ENCODE data around the gene ERBB2. TPM values are rescaled to one million over a fixed set of nuclear protein-coding genes. Genes with fewer than 3 reads are reported as not detected.
"Not testable (repeated sequence)": the region's sequence is repeated elsewhere in the genome, so short reads cannot be mapped to it uniquely, and the experiment has no call there.

ERBB2 gene
- total RNA-seq, 1 donor from 2014 or later = 20.1 TPM

GRCh38 chr17:39742126-39742855, 42.4 kb downstream of the ERBB2 start:
- no peak for DNase-seq (ENCODE audit: extremely low read depth, low read depth, low spot score)

GRCh38 chr17:39742856-39743436, 43.1 kb downstream of the ERBB2 start:
- no peak for DNase-seq (ENCODE audit: extremely low read depth, low read depth, low spot score)

GRCh38 chr17:39744075-39744835, 44.4 kb downstream of the ERBB2 start:
- no peak for DNase-seq (ENCODE audit: extremely low read depth, low read depth, low spot score)

GRCh38 chr17:39744836-39745215, 45.0 kb downstream of the ERBB2 start:
- DNase-seq (ENCODE audit: extremely low read depth, low read depth, low spot score) = no peak

- no peak for DNase-seq (ENCODE audit: extremely low read depth, low read depth, low spot score)
These were observed 45.7 kb downstream of the ERBB2 start for GRCh38 chr17:39745335-39746144.

- no peak for DNase-seq (ENCODE audit: extremely low read depth, low read depth, low spot score)
These were observed 46.2 kb downstream of the ERBB2 start for GRCh38 chr17:39746145-39746461.

GRCh38 chr17:39747745-39748144, 47.9 kb downstream of the ERBB2 start:
- no peak for DNase-seq (ENCODE audit: extremely low read depth, low read depth, low spot score)

- not testable (repeated sequence) for DNase-seq (ENCODE audit: extremely low read depth, low read depth, low spot score)
These were observed 48.7 kb downstream of the ERBB2 start for GRCh38 chr17:39748444-39749034.

- no peak for DNase-seq (ENCODE audit: extremely low read depth, low read depth, low spot score)
These were observed 50.5 kb downstream of the ERBB2 start for GRCh38 chr17:39750131-39751015.

GRCh38 chr17:39751016-39751543, 51.2 kb downstream of the ERBB2 start:
- DNase-seq (ENCODE audit: extremely low read depth, low read depth, low spot score) = no peak

- DNase-seq (ENCODE audit: extremely low read depth, low read depth, low spot score) = no peak
These were observed 51.8 kb downstream of the ERBB2 start for GRCh38 chr17:39751637-39752036.

GRCh38 chr17:39752241-39752881, 52.5 kb downstream of the ERBB2 start:
- DNase-seq (ENCODE audit: extremely low read depth, low read depth, low spot score) = no peak

GRCh38 chr17:39753514-39754160, 53.8 kb downstream of the ERBB2 start:
- no peak for DNase-seq (ENCODE audit: extremely low read depth, low read depth, low spot score)

- no peak for DNase-seq (ENCODE audit: extremely low read depth, low read depth, low spot score)
These were observed 54.5 kb downstream of the ERBB2 start for GRCh38 chr17:39754161-39754957.

GRCh38 chr17:39754958-39755553, 55.2 kb downstream of the ERBB2 start:
- DNase-seq (ENCODE audit: extremely low read depth, low read depth, low spot score) = no peak

GRCh38 chr17:39755554-39756379, 55.9 kb downstream of the ERBB2 start:
- DNase-seq (ENCODE audit: extremely low read depth, low read depth, low spot score) = no peak

Measured in glomerular endothelial cell (primary cell).